ENCODE results near the gene LCN1.
"Not testable (repeated sequence)": the region's sequence is repeated elsewhere in the genome, so short reads cannot be mapped to it uniquely, and the experiment has no call there.

GRCh38 chr9:135534826-135535225 is 13.6 kb downstream of the LCN1 start:
- not testable (repeated sequence) for TF ChIP-seq CTCF, POLR2AphosphoS5, POLR2A, EP300 (IDR thresholded peaks at IDR 0.05)

Data from gastroesophageal sphincter (tissue), 3 donors.